BLaER1 (cell line): ENCODE measurements around the gene RPRD1B.

Source experiments
- H3K27ac ChIP-seq: shearing (Covaris generic); formaldehyde crosslinking; 2 replicates; pipeline ENCODE4 v1.8.1; 2022
- H3K27me3 ChIP-seq: shearing (Covaris generic); formaldehyde crosslinking; 2 replicates; pipeline ENCODE4 v1.8.1; 2022
- H3K36me3 ChIP-seq: shearing (Covaris generic); formaldehyde crosslinking; 2 replicates; pipeline ENCODE4 v1.8.1; 2022
- H3K4me1 ChIP-seq: shearing (Covaris generic); formaldehyde crosslinking; 2 replicates; pipeline ENCODE4 v1.8.1; 2022
- H3K4me2 ChIP-seq: shearing (Covaris generic); formaldehyde crosslinking; 2 replicates; pipeline ENCODE4 v1.8.1; 2022
- H3K4me3 ChIP-seq: shearing (Covaris generic); formaldehyde crosslinking; 2 replicates; pipeline ENCODE4 v1.8.1; 2022
- H3K9ac ChIP-seq: shearing (Covaris generic); formaldehyde crosslinking; 2 replicates; pipeline ENCODE4 v1.8.1; 2022
- H3K9me3 ChIP-seq: shearing (Covaris generic); formaldehyde crosslinking; 2 replicates; pipeline ENCODE4 v1.8.1; 2022
- H4K20me1 ChIP-seq: shearing (Covaris generic); formaldehyde crosslinking; 2 replicates; pipeline ENCODE4 v1.8.1; 2022
- Cebpa-rat ChIP-seq: shearing (Covaris generic); IDR thresholded peaks from 2 replicates; pipeline ENCODE4 v1.8.1; 2022

RPRD1B gene

GRCh38 chr20:38013887-38014286 is 19.7 kb upstream of the RPRD1B start:
- Histone ChIP-seq H3K36me3 (peaks cover 99% of the 10 kb centered on the region), H4K20me1 (peaks cover 70% of the 10 kb centered on the region)

GRCh38 chr20:38017959-38018358 is 15.6 kb upstream of the RPRD1B start:
- Histone ChIP-seq H3K36me3 (peaks cover 89% of the 10 kb centered on the region), H3K27ac (no peak overlapping the region), H3K9me3 (peaks cover 32% of the 10 kb centered on the region), H4K20me1 (peaks cover 54% of the 10 kb centered on the region), H3K4me1 (no peaks in the 10 kb centered on the region), H3K4me2 (no peak overlapping the region), H3K9ac (no peak overlapping the region), H3K4me3 (no peak overlapping the region), H3K27me3 (no peaks in the 10 kb centered on the region)
- no peak for TF ChIP-seq Cebpa-rat

More at GRCh38 chr20:38013887-38014286, 19.7 kb upstream of the RPRD1B start:
- H3K4me3 ChIP-seq: no peak overlapping the region
- H3K4me2 ChIP-seq: no peak overlapping the region
- no peak overlapping the region for H3K9ac ChIP-seq
- H3K9me3 ChIP-seq: peaks cover 23% of the 10 kb centered on the region
- H3K4me1 ChIP-seq: no peaks in the 10 kb centered on the region
- no peak overlapping the region for H3K27ac ChIP-seq
- TF ChIP-seq Cebpa-rat: no peak
- no peaks in the 10 kb centered on the region for H3K27me3 ChIP-seq

DNA sequence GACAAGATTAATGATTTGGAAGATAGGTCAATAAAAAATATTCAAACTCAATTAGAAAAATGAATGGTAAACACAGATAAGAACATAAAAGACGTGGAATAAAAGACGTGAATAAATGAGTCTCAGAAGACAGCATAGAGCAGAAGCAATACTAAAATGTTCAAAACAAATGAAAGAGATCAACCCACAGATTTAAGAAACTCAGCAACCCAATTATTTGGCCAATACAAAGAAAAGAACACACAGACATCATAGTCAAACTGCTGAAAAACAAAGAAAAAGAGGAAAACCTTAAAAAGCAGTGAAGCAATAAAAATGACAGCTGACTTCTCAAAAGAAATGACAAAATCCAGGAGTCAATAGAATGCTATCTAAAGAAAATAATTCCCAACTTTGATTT is 15.2 kb upstream of the RPRD1B start:
- H3K9ac ChIP-seq: no peak overlapping the region
- H3K9me3 ChIP-seq: peaks cover 32% of the 10 kb centered on the region
- peaks cover 89% of the 10 kb centered on the region for H3K36me3 ChIP-seq
- H4K20me1 ChIP-seq: peaks cover 54% of the 10 kb centered on the region
- no peak overlapping the region for H3K4me2 ChIP-seq
- H3K27me3 ChIP-seq: no peaks in the 10 kb centered on the region
- no peak for TF ChIP-seq Cebpa-rat
- no peak overlapping the region for H3K27ac ChIP-seq
- H3K4me1 ChIP-seq: peaks cover 2% of the 10 kb centered on the region
- 0 out of 2 replicates have a peak overlapping the region, but pooled peaks have one; percentile 25 for H3K4me3 ChIP-seq

GRCh38 chr20:38021087-38021772 is 12.3 kb upstream of the RPRD1B start:
- Histone ChIP-seq H4K20me1 (peaks cover 51% of the 10 kb centered on the region), H3K36me3 (peaks cover 74% of the 10 kb centered on the region), H3K9ac (no peak overlapping the region), H3K4me1 (peaks cover 17% of the 10 kb centered on the region), H3K4me2 (no peak overlapping the region), H3K27me3 (no peaks in the 10 kb centered on the region), H3K9me3 (peaks cover 32% of the 10 kb centered on the region), H3K27ac (no peak overlapping the region), H3K4me3 (no peak overlapping the region)
- TF ChIP-seq Cebpa-rat: no peak

DNA sequence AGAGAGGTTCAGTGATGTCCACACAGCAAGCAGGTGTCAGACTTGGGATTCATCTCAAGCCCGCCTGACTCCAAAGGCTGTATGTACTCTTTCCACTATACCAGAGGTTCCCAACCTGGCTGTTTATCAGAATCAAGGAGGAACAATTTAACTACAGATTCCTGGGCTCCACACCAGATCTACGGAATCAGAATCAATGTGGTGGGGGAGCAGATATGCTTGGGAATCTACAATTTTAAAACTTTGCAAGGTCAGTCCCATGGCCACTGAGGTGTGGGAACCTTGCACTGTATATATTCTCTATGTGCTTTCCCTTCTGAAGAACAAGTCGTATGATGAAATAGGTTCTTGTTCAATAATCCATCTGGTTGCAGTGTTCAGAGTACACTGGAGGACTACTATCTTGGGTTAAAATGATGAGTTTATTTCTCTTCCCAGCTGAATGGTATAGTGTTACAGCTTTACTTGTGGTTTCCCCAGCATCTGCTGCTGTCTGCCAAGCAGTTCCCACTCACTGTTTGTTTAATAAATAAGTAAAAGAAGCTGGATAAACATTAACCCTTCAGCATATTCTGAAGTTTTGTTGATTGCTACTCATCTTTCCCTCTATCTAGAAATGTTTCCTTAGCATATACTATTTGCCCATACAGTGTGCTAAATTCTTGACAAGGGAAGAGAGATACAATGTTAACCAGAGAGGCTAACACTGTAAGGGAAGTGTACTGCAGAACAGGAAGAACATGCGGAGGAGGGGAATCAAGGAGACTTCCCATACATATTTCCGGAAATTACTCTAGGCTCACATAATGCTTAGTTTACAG is 10.2 kb upstream of the RPRD1B start:
- H3K27ac ChIP-seq: no peak overlapping the region
- H4K20me1 ChIP-seq: peaks cover 67% of the 10 kb centered on the region
- peak overlapping the region; percentile 34 for H3K4me2 ChIP-seq
- H3K36me3 ChIP-seq: peaks cover 64% of the 10 kb centered on the region
- no peaks in the 10 kb centered on the region for H3K27me3 ChIP-seq
- peaks cover 17% of the 10 kb centered on the region for H3K4me1 ChIP-seq
- peaks cover 15% of the 10 kb centered on the region for H3K9me3 ChIP-seq
- no peak overlapping the region for H3K4me3 ChIP-seq
- TF ChIP-seq Cebpa-rat: no peak
- no peak overlapping the region for H3K9ac ChIP-seq

- H3K27me3 ChIP-seq: no peaks in the 10 kb centered on the region
- peaks cover 70% of the 10 kb centered on the region for H4K20me1 ChIP-seq
- peaks cover 56% of the 10 kb centered on the region for H3K36me3 ChIP-seq
- H3K4me1 ChIP-seq: peaks cover 17% of the 10 kb centered on the region
- H3K4me3 ChIP-seq: no peak overlapping the region
- no peak for TF ChIP-seq Cebpa-rat
- no peak overlapping the region for H3K9ac ChIP-seq
- peak overlapping the region; percentile 34 for H3K4me2 ChIP-seq
- H3K27ac ChIP-seq: no peak overlapping the region
- H3K9me3 ChIP-seq: peaks cover 4% of the 10 kb centered on the region
These were observed 9.1 kb upstream of the RPRD1B start for GRCh38 chr20:38024496-38024895.

DNA sequence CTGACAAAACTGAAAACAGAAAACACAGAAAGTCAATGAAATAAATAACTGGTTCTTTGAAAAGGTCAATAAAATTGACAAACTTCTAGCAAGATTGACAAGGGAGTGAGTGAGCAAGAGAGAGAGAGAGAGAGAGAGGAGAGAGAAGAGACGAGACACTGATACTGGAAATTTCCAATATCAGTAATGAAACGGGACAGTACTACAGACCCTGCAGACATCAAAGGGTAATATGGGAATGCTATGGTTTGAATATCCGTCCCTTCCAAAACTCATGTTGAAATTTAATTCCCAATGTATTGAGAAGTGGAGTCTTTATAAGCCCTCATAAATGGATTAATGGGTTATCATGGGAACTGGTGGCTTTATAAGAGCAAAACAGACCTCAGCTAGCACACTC is 4.1 kb upstream of the RPRD1B start:
- H3K9me3 ChIP-seq: no peaks in the 10 kb centered on the region
- H3K9ac ChIP-seq: no peak overlapping the region
- H4K20me1 ChIP-seq: peaks cover 35% of the 10 kb centered on the region
- peaks cover 35% of the 10 kb centered on the region for H3K4me1 ChIP-seq
- no peak overlapping the region for H3K4me2 ChIP-seq
- no peak for TF ChIP-seq Cebpa-rat
- no peaks in the 10 kb centered on the region for H3K27me3 ChIP-seq
- H3K36me3 ChIP-seq: peaks cover 26% of the 10 kb centered on the region; the same call in 1 of the 2 replicates
- no peak overlapping the region for H3K4me3 ChIP-seq
- H3K27ac ChIP-seq: no peak overlapping the region

GRCh38 chr20:38031957-38032356 is 1.6 kb upstream of the RPRD1B start:
- H3K36me3 ChIP-seq: peaks cover 34% of the 10 kb centered on the region
- TF ChIP-seq Cebpa-rat: no peak
- H3K27me3 ChIP-seq: no peaks in the 10 kb centered on the region
- no peaks in the 10 kb centered on the region for H3K9me3 ChIP-seq
- H3K4me3 ChIP-seq: peak overlapping the region; percentile 97; the same call in 1 of the 2 replicates
- H3K4me1 ChIP-seq: peaks cover 55% of the 10 kb centered on the region
- H3K9ac ChIP-seq: peak overlapping the region; percentile 98; the same call in 1 of the 2 replicates
- H3K27ac ChIP-seq: no peak overlapping the region
- H3K4me2 ChIP-seq: peak overlapping the region; percentile 91
- H4K20me1 ChIP-seq: peaks cover 33% of the 10 kb centered on the region; the same call in 1 of the 2 replicates

- Histone ChIP-seq H3K4me2 (peak overlapping the region; percentile 91), H3K27me3 (no peaks in the 10 kb centered on the region), H3K27ac (peak overlapping the region; percentile 98), H3K36me3 (peaks cover 27% of the 10 kb centered on the region), H3K4me1 (peaks cover 61% of the 10 kb centered on the region), H3K4me3 (peak overlapping the region; percentile 97), H3K9ac (peak overlapping the region; percentile 98), H3K9me3 (no peaks in the 10 kb centered on the region), H4K20me1 (peaks cover 34% of the 10 kb centered on the region; the same call in 1 of the 2 replicates)
- no peak for TF ChIP-seq Cebpa-rat
These were observed 789 bp upstream of the RPRD1B start for GRCh38 chr20:38032585-38033329.
